Measurements from ENCODE around the gene RABGAP1. TPM values are rescaled to one million over a fixed set of nuclear protein-coding genes. Genes with fewer than 3 reads are reported as not detected.

RABGAP1 gene
- total RNA-seq, 4 donors from 2014 or later, result 66.1 to 83.1 (median 73.4) TPM

GRCh38 chr9:122929796-122930354 is 10.9 kb upstream of the RABGAP1 start:
- TF ChIP-seq POLR2A (IDR thresholded peaks at IDR 0.05) (no peak), EP300 (IDR thresholded peaks at IDR 0.05) (no peak), CTCF (IDR thresholded peaks at IDR 0.05) (no peak)
- H3K9me3 ChIP-seq, result no peaks in the 10 kb centered on the region
- DNase-seq (ENCODE audit: low spot score in 2 of 2), result no peak
- no peaks in the 10 kb centered on the region for H3K36me3 ChIP-seq
- no peak overlapping the region for H3K27ac ChIP-seq
- H3K4me1 ChIP-seq, result peaks cover 0 to 36% (median 25%) of the 10 kb centered on the region in 4 donors
- no peak overlapping the region for H3K4me3 ChIP-seq
- 79 to 86% methylated on average over 1 of the region's 1 CpG for WGBS, 2 donors
- no peaks in the 10 kb centered on the region for H3K27me3 ChIP-seq

- Histone ChIP-seq H3K9me3 (no peaks in the 10 kb centered on the region), H3K4me1 (peaks cover 0 to 43% (median 25%) of the 10 kb centered on the region in 4 donors), H3K27me3 (no peaks in the 10 kb centered on the region), H3K27ac (peak overlapping the region; percentile 64 to 90 (median 88)), H3K36me3 (no peaks in the 10 kb centered on the region), H3K4me3 (peak overlapping the region; percentile 65 to 83 (median 68))
- TF ChIP-seq EP300 (IDR thresholded peaks at IDR 0.05), result no peak
- TF ChIP-seq CTCF (IDR thresholded peaks at IDR 0.05), result no peak
- no peak for TF ChIP-seq POLR2A (IDR thresholded peaks at IDR 0.05)
- no peak for DNase-seq (ENCODE audit: low spot score in 2 of 2)
- WGBS, 2 donors, result 15 to 19% methylated on average over 9 to 10 of the region's 10 CpGs
Measured at GRCh38 chr9:122930541-122931225, 10.1 kb upstream of the RABGAP1 start.

DNA sequence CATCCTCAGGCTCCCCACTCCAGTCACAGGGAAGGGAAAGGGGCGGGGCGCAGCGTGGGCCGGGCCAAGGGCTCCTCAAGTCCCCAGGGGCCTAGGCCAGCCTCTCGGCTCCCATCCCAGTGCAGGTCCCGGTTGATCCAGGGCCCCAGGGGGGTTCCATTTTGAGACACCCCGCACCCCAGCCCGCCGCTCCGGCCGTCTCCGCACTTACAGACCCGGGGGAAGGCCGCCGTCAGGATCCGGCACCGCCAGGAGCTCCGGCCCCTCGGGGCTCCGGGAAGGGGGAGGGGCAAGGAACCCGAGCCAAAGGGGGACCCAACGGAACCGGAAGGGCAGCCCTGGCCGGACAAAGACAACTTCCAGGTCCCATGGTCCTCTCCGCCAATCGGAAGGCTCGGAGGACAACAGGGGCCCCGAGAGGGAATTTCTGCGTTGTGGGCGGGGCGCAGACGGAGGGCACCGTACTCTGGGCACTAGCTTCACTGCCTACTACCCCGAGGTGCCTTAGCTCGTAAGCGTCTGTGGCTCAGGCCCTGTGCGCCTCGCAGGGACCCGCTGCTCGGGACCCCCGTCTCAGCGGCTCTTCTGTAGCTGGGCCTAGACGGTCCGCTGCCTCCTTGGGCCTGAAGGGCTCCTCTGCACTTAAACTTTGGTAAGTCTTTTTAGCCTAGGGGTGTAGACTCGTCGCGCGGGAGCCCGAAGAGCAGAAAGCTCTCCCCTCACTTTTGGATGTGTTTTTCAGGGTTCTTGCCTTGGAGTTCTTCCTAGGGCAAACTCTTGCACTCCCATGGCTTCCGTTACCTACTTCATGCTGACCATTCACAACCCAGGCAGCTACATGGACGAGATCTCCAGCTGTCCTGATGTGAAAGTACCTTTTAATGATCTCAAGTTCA is 9.3 kb upstream of the RABGAP1 start, which contains the start of gene ZBTB26:
TSS of gene ZBTB26 (minus strand) at position 287 of the 896 bp plus-strand sequence. CDS start 11,578 bp downstream, outside the sequence.
- Histone ChIP-seq H3K9me3 (no peaks in the 10 kb centered on the region), H3K36me3 (peaks cover 0 to 3% (median 0%) of the 10 kb centered on the region in 3 donors), H3K27ac (peak within 1 kb of the TSS; percentile 64 to 90 (median 88)), H3K27me3 (no peaks in the 10 kb centered on the region), H3K4me1 (peaks cover 0 to 44% (median 25%) of the 10 kb centered on the region in 4 donors), H3K4me3 (peak within 1 kb of the TSS; percentile 65 to 83 (median 68))
- peak; percentile 87 for DNase-seq (ENCODE audit: low spot score in 2 of 2)
- peak in 1 of 2 donors; percentile 50 for TF ChIP-seq POLR2A (IDR thresholded peaks at IDR 0.05)
- peak; percentile 80 to 84 for TF ChIP-seq EP300 (IDR thresholded peaks at IDR 0.05)
- TF ChIP-seq CTCF (IDR thresholded peaks at IDR 0.05), result peak in 1 of 5 experiments; percentile 20
- 0 to 1% methylated on average over 26 to 30 of the region's 51 CpGs for WGBS, 2 donors

DNA sequence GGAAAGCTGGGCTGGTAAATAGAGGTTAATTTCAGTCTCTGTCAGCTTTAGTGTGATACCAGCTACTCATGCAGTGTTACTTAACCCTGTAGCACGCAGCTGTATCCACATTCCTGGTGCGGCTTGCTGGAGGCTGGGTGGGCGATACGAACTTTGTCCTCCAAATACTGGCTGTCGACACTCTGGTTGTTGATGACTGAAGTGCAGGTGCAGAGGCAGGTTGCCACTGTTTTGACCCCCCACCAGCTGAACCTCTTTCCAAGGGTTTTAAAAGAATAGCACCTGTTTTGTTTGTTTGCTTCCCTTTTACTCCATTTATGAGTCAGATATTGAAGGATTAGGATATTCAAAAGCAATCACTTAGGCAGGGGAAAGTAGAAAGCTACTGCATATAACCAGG is 4.4 kb upstream of the RABGAP1 start:
- H3K36me3 ChIP-seq, result peaks cover 0 to 22% (median 0%) of the 10 kb centered on the region in 3 donors
- peaks cover 0 to 41% (median 18%) of the 10 kb centered on the region in 4 donors for H3K4me1 ChIP-seq
- WGBS, 2 donors, result 87 to 93% methylated on average over 5 of the region's 5 CpGs
- H3K9me3 ChIP-seq, result no peaks in the 10 kb centered on the region
- H3K27me3 ChIP-seq, result no peaks in the 10 kb centered on the region
- no peak for DNase-seq (ENCODE audit: low spot score in 2 of 2)
- TF ChIP-seq CTCF (IDR thresholded peaks at IDR 0.05) (no peak), EP300 (IDR thresholded peaks at IDR 0.05) (no peak), POLR2A (IDR thresholded peaks at IDR 0.05) (no peak)
- no peak overlapping the region for H3K4me3 ChIP-seq
- H3K27ac ChIP-seq, result no peak overlapping the region

All from tibial nerve (tissue), 4 donors.